Breast epithelium (tissue), 3 donors: ENCODE results near the gene SPACDR.

Experiments used
- CTCF ChIP-seq, 3 donors: fragments of 450-650 bp; IDR thresholded peaks; one replicate each; pipeline ENCODE4 v1.5.1; 2016 to 2017; ENCODE audit warnings: antibody characterized with exemption in 3 of 3, mild to moderate bottlenecking in 3 of 3, moderate library complexity in 3 of 3
- POLR2A ChIP-seq: fragments of 450-650 bp; IDR thresholded peaks from one replicate; pipeline ENCODE4 v1.6.1; 2016; ENCODE audit warnings: antibody characterized with exemption, mild to moderate bottlenecking, moderate library complexity

- TF ChIP-seq POLR2A: no peak
- peak in 2 of 3 donors; percentile 57 to 73 for TF ChIP-seq CTCF (IDR thresholded peaks at IDR 0.05)
These were observed 1.7 kb upstream of the SPACDR start for GRCh38 chr7:100465702-100466311.
